HG02970 (cell line): ENCODE data around the gene TMEM179.
"Not testable (repeated sequence)": the region's sequence is repeated elsewhere in the genome, so short reads cannot be mapped to it uniquely, and the experiment has no call there.

ENCODE experiments used
- ATAC-seq: cut with Tn5 transposase; IDR thresholded peaks from one replicate; pipeline ENCODE4 v1.9.1; 2021; ENCODE audit warnings: mild to moderate bottlenecking, moderate library complexity, moderate number of reproducible peaks; ENCODE audit not compliant: unreplicated experiment, low FRiP score

TMEM179 gene

GRCh38 chr14:104604458-104605449 lies at the start of gene TMEM179:
Gene TMEM179, minus strand, starts transcription at chr14:104604772. Its CDS starts 31 bp downstream, at chr14:104604741.
- ATAC-seq, result no peak

DNA sequence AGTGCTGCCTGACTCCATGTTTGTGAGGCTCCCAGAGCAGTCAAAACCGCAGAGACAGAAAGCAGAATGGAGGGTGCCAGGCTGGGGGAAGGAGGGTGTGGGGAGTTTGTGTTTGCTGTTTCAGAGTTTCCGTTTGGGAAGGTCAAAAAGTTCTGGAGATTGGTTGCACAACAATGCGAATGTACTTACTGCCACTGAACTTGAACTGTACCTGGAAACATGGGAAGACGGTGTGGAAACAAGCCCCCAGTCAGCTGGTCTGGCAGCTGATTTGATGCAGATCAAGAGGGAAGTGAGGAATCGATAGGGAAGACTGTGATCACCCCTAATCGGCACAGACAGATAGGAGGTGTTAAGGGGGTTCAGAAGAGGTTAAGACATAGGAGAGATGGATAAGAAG lies 49.5 kb upstream of the TMEM179 start:
- ATAC-seq, result no peak

DNA sequence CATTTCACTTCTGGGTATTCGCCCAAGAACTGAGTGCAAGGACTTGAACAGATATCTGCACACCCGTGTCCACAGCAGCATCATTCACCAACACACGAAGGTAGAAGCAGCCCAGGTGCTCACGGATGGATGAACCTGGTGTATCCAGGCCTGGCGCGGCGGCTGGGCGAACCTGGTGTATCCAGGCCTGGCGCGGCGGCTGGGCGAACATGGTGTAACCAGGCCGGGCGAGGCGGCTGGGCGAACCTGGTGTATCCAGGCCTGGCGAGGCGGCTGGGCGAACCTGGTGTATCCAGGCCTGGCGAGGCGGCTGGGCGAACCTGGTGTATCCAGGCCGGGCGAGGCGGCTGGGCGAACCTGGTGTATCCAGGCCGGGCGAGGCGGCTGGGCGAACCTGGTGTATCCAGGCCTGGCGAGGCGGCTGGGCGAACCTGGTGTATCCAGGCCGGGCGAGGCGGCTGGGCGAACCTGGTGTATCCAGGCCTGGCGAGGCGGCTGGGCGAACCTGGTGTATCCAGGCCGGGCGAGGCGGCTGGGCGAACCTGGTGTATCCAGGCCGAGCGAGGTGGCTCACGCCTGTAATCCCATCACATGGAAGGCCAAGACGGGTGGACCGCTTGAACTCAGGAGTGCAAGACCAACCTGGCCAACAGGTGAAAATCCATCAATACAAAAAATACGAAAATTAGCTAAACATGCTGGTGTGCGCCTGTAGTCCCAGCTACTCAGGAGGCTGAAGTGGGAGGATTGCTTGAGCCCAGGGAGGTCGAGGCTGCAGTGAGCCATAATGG lies 48.8 kb upstream of the TMEM179 start:
- not testable (repeated sequence) for ATAC-seq

- ATAC-seq, result no peak
These were observed 47.8 kb upstream of the TMEM179 start for GRCh38 chr14:104652386-104652785.

GRCh38 chr14:104651876-104652260 lies 47.3 kb upstream of the TMEM179 start:
- ATAC-seq, result no peak

GRCh38 chr14:104650981-104651875 lies 46.7 kb upstream of the TMEM179 start:
- ATAC-seq, result no peak

DNA sequence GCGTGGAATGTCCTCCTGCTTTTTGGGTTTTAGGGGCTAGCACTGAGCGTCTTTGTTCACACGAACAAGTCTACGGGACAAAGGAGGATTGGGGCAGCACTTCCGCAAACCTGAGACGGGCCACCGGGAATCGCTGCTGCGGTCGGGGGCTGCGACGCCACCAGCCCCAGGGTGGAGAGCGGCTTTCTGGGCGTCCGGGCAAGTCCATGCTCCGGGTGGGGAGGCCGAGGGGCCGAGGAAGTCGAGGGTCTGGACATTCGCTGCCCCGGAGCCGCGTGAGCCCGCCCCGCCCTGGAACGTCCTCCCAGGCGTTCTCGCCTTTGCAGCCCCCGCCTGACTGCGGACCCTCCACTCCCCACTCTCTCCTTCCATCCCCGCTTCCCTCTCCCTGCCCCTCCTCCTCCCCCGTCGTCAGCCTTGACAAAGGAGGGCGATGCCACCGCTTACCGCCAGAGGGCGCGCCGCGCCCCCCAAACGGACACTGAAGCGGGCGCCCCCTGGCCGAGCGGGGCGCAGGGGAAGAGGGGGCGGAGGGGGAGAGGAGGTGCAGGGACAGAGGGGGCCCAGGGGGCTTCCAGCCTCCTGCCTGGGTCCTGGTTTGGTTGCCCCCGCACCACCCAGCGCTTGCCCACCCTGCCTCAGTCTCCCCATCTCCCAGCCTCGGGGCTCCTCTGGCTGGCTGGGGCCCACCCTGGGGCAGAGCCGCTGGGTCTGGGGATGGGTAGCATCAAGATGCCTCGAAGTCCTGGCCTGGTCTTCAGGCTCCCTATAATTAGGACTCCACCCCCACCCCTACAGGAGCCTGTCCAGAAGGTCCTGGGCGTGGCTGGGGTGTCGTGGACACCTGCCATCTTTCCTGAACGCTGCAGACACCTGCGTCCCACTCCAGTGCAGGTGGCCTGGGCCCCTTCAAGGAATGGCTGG lies 45.7 kb upstream of the TMEM179 start:
- ATAC-seq, result no peak

GRCh38 chr14:104647467-104648043 lies 43.0 kb upstream of the TMEM179 start:
- ATAC-seq, result no peak

- no peak for ATAC-seq
These were observed 40.2 kb upstream of the TMEM179 start for GRCh38 chr14:104644656-104645378.

- ATAC-seq, result no peak
These were observed 39.6 kb upstream of the TMEM179 start for GRCh38 chr14:104644091-104644635.

DNA sequence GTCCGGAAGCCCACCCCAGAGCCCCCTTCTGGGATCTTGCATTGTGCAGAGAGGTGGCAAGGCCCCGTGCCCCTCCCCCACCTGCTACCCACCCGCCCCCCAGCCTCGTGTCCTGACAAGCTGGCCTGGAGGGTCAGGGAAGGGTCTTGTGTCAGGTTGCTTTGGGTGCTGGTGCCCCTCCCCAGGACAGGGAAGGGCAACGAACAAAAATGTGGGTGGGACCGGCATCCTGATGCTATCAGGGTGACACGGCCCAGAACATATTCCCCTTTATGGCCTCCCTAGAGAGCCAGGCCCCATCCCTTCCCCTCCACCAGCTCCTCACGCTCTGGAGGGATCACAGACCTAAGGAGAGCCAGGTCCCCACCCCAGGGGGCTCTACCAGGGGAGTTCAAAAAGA lies 38.7 kb upstream of the TMEM179 start:
- no peak for ATAC-seq

DNA sequence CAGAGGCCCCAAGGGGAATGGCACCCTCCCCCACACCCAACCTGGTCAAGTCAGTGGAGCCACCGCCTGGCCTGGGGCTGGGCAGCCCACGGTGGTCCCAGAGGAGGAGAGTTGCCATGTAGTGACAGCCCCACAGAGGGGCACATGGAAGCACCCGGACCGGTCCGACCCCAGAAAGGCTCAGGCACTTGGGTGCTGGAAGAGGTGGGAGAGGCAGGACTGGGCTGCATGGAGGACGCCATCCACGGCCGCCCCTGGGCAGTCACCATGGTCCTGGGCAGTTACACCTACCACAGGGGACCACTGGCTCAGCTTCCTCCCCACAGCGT lies 37.9 kb upstream of the TMEM179 start:
- no peak for ATAC-seq

- no peak for ATAC-seq
These were observed 37.4 kb upstream of the TMEM179 start for GRCh38 chr14:104641753-104642539.

DNA sequence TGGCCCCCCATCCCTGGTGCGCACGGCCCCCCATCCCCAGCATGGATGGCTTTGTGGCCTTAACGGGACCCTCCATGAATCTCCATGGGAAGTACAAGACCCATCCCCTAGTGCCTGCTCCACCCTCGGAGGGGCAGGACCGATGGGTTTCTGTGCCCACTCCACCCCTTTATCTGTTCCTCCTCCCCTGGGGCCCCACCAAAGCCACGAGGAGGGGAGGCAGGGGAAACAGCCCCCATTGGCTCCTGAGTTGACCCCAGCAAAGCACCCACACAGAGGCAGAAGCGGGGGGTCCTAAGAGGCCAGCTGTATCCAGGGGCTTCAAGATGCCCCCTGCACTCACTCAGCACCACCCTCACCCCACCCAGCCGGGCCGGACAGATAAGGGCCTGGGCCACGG lies 36.1 kb upstream of the TMEM179 start:
- no peak for ATAC-seq

GRCh38 chr14:104639885-104640548 lies 35.4 kb upstream of the TMEM179 start:
- ATAC-seq, result no peak

DNA sequence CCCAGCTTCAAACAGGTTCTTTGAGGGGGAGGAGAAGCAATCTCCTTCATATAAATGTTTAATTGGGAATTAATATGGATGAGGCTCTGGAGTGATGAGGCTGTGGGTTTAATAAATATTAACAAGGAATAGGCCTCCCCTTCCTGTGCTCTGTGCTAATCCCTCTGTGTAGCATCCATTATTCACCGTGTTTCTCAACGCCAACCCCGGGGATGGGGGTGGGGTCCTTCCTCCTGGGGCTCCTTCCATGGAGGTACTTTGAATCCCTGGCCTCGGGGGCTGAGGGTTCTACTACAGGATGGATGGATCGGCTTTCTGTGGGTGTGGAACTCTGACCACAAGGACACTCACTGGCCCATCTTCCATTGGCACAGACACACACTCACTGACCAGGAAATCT lies 34.9 kb upstream of the TMEM179 start:
- no peak for ATAC-seq

- no peak for ATAC-seq
These were observed 34.4 kb upstream of the TMEM179 start for GRCh38 chr14:104638927-104639450.
